Trophoblast cell (in vitro differentiated cells and primary cell): ENCODE results near the gene CNPY4.

ENCODE experiments used
- DNase-seq, 2 donors: peaks; one replicate each; pipeline ENCODE4 v3.0.0-alpha.2; 2016
- H2AFZ ChIP-seq: 2 replicates; pipeline ENCODE4 v1.6.1; 2013; ENCODE audit warnings: low read length, moderate library complexity, mild to moderate bottlenecking; ENCODE audit not compliant: insufficient read depth, poor library complexity
- H2AK5ac ChIP-seq: 2 replicates; pipeline ENCODE4 v1.6.1; 2013; ENCODE audit warnings: mild to moderate bottlenecking, low read length
- H2BK120ac ChIP-seq: 2 replicates; pipeline ENCODE4 v1.6.1; 2013; ENCODE audit warnings: low read length, mild to moderate bottlenecking, moderate library complexity; ENCODE audit not compliant: insufficient read depth, poor library complexity
- H2BK12ac ChIP-seq: 2 replicates; pipeline ENCODE4 v1.6.1; 2013; ENCODE audit warnings: mild to moderate bottlenecking, low read length, moderate library complexity
- H2BK5ac ChIP-seq: 2 replicates; pipeline ENCODE4 v1.6.1; 2013; ENCODE audit warnings: low read length, low read depth, moderate library complexity, mild to moderate bottlenecking; ENCODE audit not compliant: poor library complexity
- H3K14ac ChIP-seq: 2 replicates; pipeline ENCODE4 v1.6.1; 2013; ENCODE audit warnings: mild to moderate bottlenecking, low read length
- H3K18ac ChIP-seq: 2 replicates; pipeline ENCODE4 v1.6.1; 2013; ENCODE audit warnings: mild to moderate bottlenecking, low read length
- H3K23ac ChIP-seq: 2 replicates; pipeline ENCODE4 v1.6.1; 2013; ENCODE audit warnings: low read length
- H3K27ac ChIP-seq: 2 replicates; pipeline ENCODE4 v1.5.1; 2013; ENCODE audit warnings: low read depth, mild to moderate bottlenecking, inconsistent platforms, low read length, moderate library complexity
- H3K27me3 ChIP-seq: 2 replicates; pipeline ENCODE4 v1.6.1; 2013; ENCODE audit warnings: inconsistent platforms, mild to moderate bottlenecking, low read length, moderate library complexity; ENCODE audit not compliant: insufficient read depth
- H3K36me3 ChIP-seq, 2 experiments: 1 replicate in 1 of 2; 2 replicates in 1 of 2; pipeline ENCODE4 v1.6.1; 2013; ENCODE audit warnings: low read length in 2 of 2, mild to moderate bottlenecking in 2 of 2, moderate library complexity in 1 of 2; ENCODE audit not compliant: insufficient read depth in 2 of 2, control insufficient read depth in 1 of 2
- H3K4ac ChIP-seq: 2 replicates; pipeline ENCODE4 v1.6.1; 2013; ENCODE audit warnings: low read depth, mild to moderate bottlenecking, low read length, moderate library complexity
- H3K4me1 ChIP-seq, 2 experiments: 1 replicate in 1 of 2; 2 replicates in 1 of 2; pipeline ENCODE4 v1.6.1; 2013; ENCODE audit warnings: low read length in 2 of 2, mild to moderate bottlenecking in 2 of 2, moderate library complexity in 1 of 2; ENCODE audit not compliant: insufficient read depth in 2 of 2, control insufficient read depth in 1 of 2
- H3K4me2 ChIP-seq: 2 replicates; pipeline ENCODE4 v1.6.1; 2013; ENCODE audit warnings: inconsistent platforms, mild to moderate bottlenecking, low read length, moderate library complexity
- H3K4me3 ChIP-seq: 2 replicates; pipeline ENCODE4 v1.5.1; 2013; ENCODE audit warnings: mild to moderate bottlenecking, low read depth, low read length, inconsistent platforms
- H3K79me1 ChIP-seq: one replicate; pipeline ENCODE4 v1.6.1; 2013; ENCODE audit warnings: low read length
- H3K79me2 ChIP-seq: 2 replicates; pipeline ENCODE4 v1.6.1; 2013; ENCODE audit warnings: low read length, mild to moderate bottlenecking; ENCODE audit not compliant: control insufficient read depth, insufficient read depth, poor library complexity
- H3K9ac ChIP-seq: 2 replicates; pipeline ENCODE4 v1.6.1; 2013; ENCODE audit warnings: mild to moderate bottlenecking, low read length
- H3K9me3 ChIP-seq: 2 replicates; pipeline ENCODE4 v1.6.1; 2013; ENCODE audit warnings: low read depth, mild to moderate bottlenecking, control low read depth, inconsistent platforms, low read length; ENCODE audit not compliant: insufficient read depth
- H4K12ac ChIP-seq: 2 replicates; pipeline ENCODE4 v1.6.1; 2013; ENCODE audit warnings: low read depth, mild to moderate bottlenecking, low read length, moderate library complexity
- H4K8ac ChIP-seq: 2 replicates; pipeline ENCODE4 v1.6.1; 2013; ENCODE audit warnings: low read depth, mild to moderate bottlenecking, low read length, moderate library complexity
- H4K91ac ChIP-seq: one replicate; pipeline ENCODE4 v1.6.1; 2013; ENCODE audit warnings: low read depth, mild to moderate bottlenecking, low read length, moderate library complexity
- WGBS: extraction: QIAGEN DNeasy Blood & Tissue Kit; methylation state at CpG from one replicate; pipeline ENCODE4 v1.1.7; 2013; ENCODE audit warnings: missing lambda C conversion rate; ENCODE audit not compliant: insufficient read length, insufficient coverage; ENCODE audit errors: extremely low coverage; 5-methylcytosine and 5-hydroxymethylcytosine counted together

CNPY4 gene

DNA sequence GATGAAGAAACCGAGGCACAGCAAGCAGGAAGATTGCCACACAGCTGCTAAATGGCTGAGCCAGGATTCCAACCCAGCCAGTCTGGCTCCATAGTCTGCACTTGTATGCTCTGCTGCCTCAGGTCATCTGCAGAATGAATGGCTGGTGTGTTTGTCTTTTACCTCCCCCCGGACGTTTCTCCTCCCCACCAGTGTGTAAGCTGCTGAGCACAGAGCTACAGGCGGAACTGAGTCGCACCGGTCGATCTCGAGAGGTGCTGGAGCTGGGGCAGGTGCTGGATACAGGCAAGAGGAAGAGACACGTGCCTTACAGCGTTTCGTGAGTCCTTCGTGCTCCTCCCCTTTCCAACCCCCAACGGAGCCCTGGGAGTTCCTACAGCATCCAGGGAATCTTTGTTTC is 2.6 kb downstream of the CNPY4 start:
- Histone ChIP-seq H3K4me1 (peaks cover 4 to 18% of the 10 kb centered on the region in 2 experiments), H3K79me1 (peaks cover 6% of the 10 kb centered on the region), H3K23ac (no peak overlapping the region), H3K27ac (peak overlapping the region; percentile 24), H3K4ac (no peak overlapping the region), H2AFZ (no peak overlapping the region), H3K14ac (no peak overlapping the region), H3K36me3 (no peaks in the 10 kb centered on the region), H2AK5ac (no peak overlapping the region), H3K9me3 (no peaks in the 10 kb centered on the region), H3K79me2 (peaks cover 12% of the 10 kb centered on the region), H2BK12ac (no peak overlapping the region), H3K4me3 (no peak overlapping the region), H4K8ac (no peak overlapping the region), H4K91ac (no peak overlapping the region), H3K9ac (no peak overlapping the region), H3K4me2 (no peak overlapping the region), H4K12ac (no peak overlapping the region), H2BK120ac (no peak overlapping the region), H3K27me3 (no peaks in the 10 kb centered on the region), H3K18ac (no peak overlapping the region), H2BK5ac (no peak overlapping the region)
- DNase-seq: peak; percentile 79 to 89
- WGBS: no CpG with 5 or more reads among the region's 13 CpGs

DNA sequence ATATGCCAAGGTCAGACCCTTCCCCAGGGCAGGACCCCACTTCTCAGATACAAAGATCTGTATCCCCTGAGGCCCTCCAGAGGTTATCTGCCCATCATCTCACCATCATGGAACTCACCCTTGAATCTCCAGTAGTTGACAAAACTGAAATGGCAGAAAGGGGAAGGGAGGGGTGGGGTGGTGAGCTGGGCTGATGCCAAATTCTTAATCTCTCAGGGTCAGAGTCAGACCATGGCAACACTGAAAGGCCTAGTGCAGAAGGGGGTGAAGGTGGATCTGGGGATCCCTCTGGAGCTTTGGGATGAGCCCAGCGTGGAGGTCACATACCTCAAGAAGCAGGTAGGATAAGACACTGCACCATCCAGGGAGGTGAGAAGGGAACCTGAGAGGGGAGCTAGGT is 3.1 kb downstream of the CNPY4 start:
- peaks cover 16% of the 10 kb centered on the region for H3K79me2 ChIP-seq
- no peaks in the 10 kb centered on the region for H3K27me3 ChIP-seq
- H3K9ac ChIP-seq: no peak overlapping the region
- H3K27ac ChIP-seq: peak overlapping the region; percentile 24
- H2BK5ac ChIP-seq: no peak overlapping the region
- no peak overlapping the region for H3K14ac ChIP-seq
- H3K36me3 ChIP-seq: no peaks in the 10 kb centered on the region
- peaks cover 11% of the 10 kb centered on the region for H3K79me1 ChIP-seq
- H4K8ac ChIP-seq: no peak overlapping the region
- no peak for DNase-seq
- H4K12ac ChIP-seq: no peak overlapping the region
- no peak overlapping the region for H4K91ac ChIP-seq
- H3K4ac ChIP-seq: no peak overlapping the region
- peak overlapping the region; percentile 20 for H3K18ac ChIP-seq
- H3K4me3 ChIP-seq: no peak overlapping the region
- H2AFZ ChIP-seq: no peak overlapping the region
- no peak overlapping the region for H2BK120ac ChIP-seq
- no peak overlapping the region for H3K4me2 ChIP-seq
- no peaks in the 10 kb centered on the region for H3K9me3 ChIP-seq
- WGBS: no CpG with 5 or more reads among the region's 1 CpG
- peaks cover 4 to 17% of the 10 kb centered on the region in 2 experiments for H3K4me1 ChIP-seq
- H2BK12ac ChIP-seq: no peak overlapping the region
- no peak overlapping the region for H3K23ac ChIP-seq
- no peak overlapping the region for H2AK5ac ChIP-seq

- H3K4me3 ChIP-seq: no peak overlapping the region
- H4K12ac ChIP-seq: no peak overlapping the region
- no peak overlapping the region for H3K23ac ChIP-seq
- peaks cover 15% of the 10 kb centered on the region for H3K79me1 ChIP-seq
- no peak overlapping the region for H4K8ac ChIP-seq
- H3K4me1 ChIP-seq: peaks cover 7 to 21% of the 10 kb centered on the region in 2 experiments
- DNase-seq: no peak
- no peaks in the 10 kb centered on the region for H3K36me3 ChIP-seq
- no peak overlapping the region for H2BK5ac ChIP-seq
- H3K18ac ChIP-seq: no peak overlapping the region
- H3K27me3 ChIP-seq: no peaks in the 10 kb centered on the region
- no peak overlapping the region for H3K14ac ChIP-seq
- H2BK12ac ChIP-seq: no peak overlapping the region
- peaks cover 13% of the 10 kb centered on the region for H3K79me2 ChIP-seq
- no peak overlapping the region for H3K4me2 ChIP-seq
- no peak overlapping the region for H3K27ac ChIP-seq
- no CpG with 5 or more reads among the region's 4 CpGs for WGBS
- H3K4ac ChIP-seq: no peak overlapping the region
- H2BK120ac ChIP-seq: no peak overlapping the region
- H2AFZ ChIP-seq: no peak overlapping the region
- no peak overlapping the region for H4K91ac ChIP-seq
- H2AK5ac ChIP-seq: no peak overlapping the region
- H3K9ac ChIP-seq: no peak overlapping the region
- no peaks in the 10 kb centered on the region for H3K9me3 ChIP-seq
These were observed 5.1 kb downstream of the CNPY4 start for GRCh38 chr7:100124301-100125230.

DNA sequence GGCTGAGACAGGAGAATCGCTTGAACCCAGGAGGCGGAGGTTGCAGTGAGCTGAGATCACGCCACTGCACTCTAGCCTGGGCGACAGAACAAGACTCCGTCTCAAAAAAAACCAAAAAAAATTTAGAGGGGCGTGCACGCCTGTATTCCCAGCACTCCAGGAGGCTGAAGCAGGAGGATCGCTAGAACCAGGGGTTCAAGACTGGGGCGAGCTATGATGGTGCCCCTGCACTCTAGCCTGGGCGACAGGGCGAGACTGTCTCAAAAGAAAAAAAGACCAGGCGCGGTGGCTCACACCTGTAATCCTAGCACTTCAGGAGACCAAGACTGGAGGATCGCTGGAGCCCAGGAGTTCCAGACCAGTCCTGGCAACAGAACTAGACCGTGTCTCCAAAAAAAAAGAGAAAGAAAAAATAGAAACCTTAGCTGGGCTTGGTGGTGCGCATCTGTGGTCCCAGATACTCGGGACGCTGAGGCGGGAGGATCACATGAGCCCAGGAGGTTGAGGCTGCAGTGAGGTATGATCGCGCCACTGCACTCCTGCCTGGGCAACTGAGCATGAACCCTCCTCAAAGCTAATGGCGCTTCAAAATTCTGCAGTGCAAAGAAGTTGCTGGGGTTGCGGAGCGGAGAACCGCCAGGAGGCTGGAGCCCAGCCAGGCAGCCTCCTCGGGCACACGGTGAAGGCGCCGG is 7.0 kb downstream of the CNPY4 start:
- Histone ChIP-seq H2BK5ac (peak overlapping the region; percentile 87), H3K79me1 (peaks cover 15% of the 10 kb centered on the region), H3K4me2 (peak overlapping the region; percentile 75), H4K91ac (peak overlapping the region; percentile 92), H3K23ac (no peak overlapping the region), H2BK120ac (peak overlapping the region; percentile 12), H3K9ac (peak overlapping the region; percentile 79), H3K4ac (peak overlapping the region; percentile 57), H2BK12ac (peak overlapping the region; percentile 41), H3K4me1 (peaks cover 3 to 17% of the 10 kb centered on the region in 2 experiments), H3K14ac (peak overlapping the region; percentile 85), H3K9me3 (no peaks in the 10 kb centered on the region), H3K18ac (peak overlapping the region; percentile 73), H3K79me2 (peaks cover 13% of the 10 kb centered on the region), H3K27ac (peak overlapping the region; percentile 88), H4K12ac (peak overlapping the region; percentile 85), H2AK5ac (peak overlapping the region; percentile 3), H3K4me3 (peak overlapping the region; percentile 81), H3K36me3 (no peaks in the 10 kb centered on the region), H4K8ac (peak overlapping the region; percentile 89), H2AFZ (peak overlapping the region; percentile 67), H3K27me3 (no peaks in the 10 kb centered on the region)
- no CpG with 5 or more reads among the region's 29 CpGs for WGBS
- peak in 1 of 2 donors; percentile 73 for DNase-seq
